ENCODE results near the gene USB1.

Gene USB1

GRCh38 chr16:57966986-57967385 lies 34.2 kb upstream of the USB1 start:
- in situ Hi-C loops (cut with HindIII; ENCODE audit: low sequenced_read_pairs), result no loop called here

GRCh38 chr16:57967916-57968315 lies 33.3 kb upstream of the USB1 start:
- in situ Hi-C loops (cut with HindIII; ENCODE audit: low sequenced_read_pairs), result no loop called here
- H3K4me3 ChIP-seq (ENCODE audit: low read depth, low read length), result no peak overlapping the region
- no peak for DNase-seq (ENCODE audit: low read depth, low spot score)
- TF ChIP-seq CTCF (IDR thresholded peaks at IDR 0.05; ENCODE audit: low read depth, low read length), result no peak

More at GRCh38 chr16:57966986-57967385, 34.2 kb upstream of the USB1 start:
- no peak for TF ChIP-seq CTCF (IDR thresholded peaks at IDR 0.05; ENCODE audit: low read depth, low read length)
- DNase-seq (ENCODE audit: low read depth, low spot score), result no peak
- H3K4me3 ChIP-seq (ENCODE audit: low read depth, low read length), result no peak overlapping the region

GRCh38 chr16:57969451-57970123 lies 31.6 kb upstream of the USB1 start:
- no peak for TF ChIP-seq CTCF (IDR thresholded peaks at IDR 0.05; ENCODE audit: low read depth, low read length)
- in situ Hi-C loops (cut with HindIII; ENCODE audit: low sequenced_read_pairs), result no loop called here
- no peak overlapping the region for H3K4me3 ChIP-seq (ENCODE audit: low read depth, low read length)
- no peak for DNase-seq (ENCODE audit: low read depth, low spot score)

- DNase-seq (ENCODE audit: low read depth, low spot score), result no peak
- TF ChIP-seq CTCF (IDR thresholded peaks at IDR 0.05; ENCODE audit: low read depth, low read length), result no peak
- no peak overlapping the region for H3K4me3 ChIP-seq (ENCODE audit: low read depth, low read length)
- in situ Hi-C loops (cut with HindIII; ENCODE audit: low sequenced_read_pairs), result no loop called here
Observed at GRCh38 chr16:57970319-57970718, 30.9 kb upstream of the USB1 start.

GRCh38 chr16:57970970-57971369 lies 30.2 kb upstream of the USB1 start, which contains the start of gene CNGB1:
TSS of gene CNGB1 (minus strand) at chr16:57971128. CDS start at chr16:57967286, 3,842 bp downstream.
- TF ChIP-seq CTCF (IDR thresholded peaks at IDR 0.05; ENCODE audit: low read depth, low read length), result no peak
- in situ Hi-C loops (cut with HindIII; ENCODE audit: low sequenced_read_pairs), result no loop called here

GRCh38 chr16:57971848-57972247 lies 29.4 kb upstream of the USB1 start:
- in situ Hi-C loops (cut with HindIII; ENCODE audit: low sequenced_read_pairs), result no loop called here

More at GRCh38 chr16:57970970-57971369, 30.2 kb upstream of the USB1 start, which contains the start of gene CNGB1:
- H3K4me3 ChIP-seq (ENCODE audit: low read depth, low read length), result no peak within 1 kb of the TSS
- no peak for DNase-seq (ENCODE audit: low read depth, low spot score)

More at GRCh38 chr16:57971848-57972247, 29.4 kb upstream of the USB1 start:
- no peak overlapping the region for H3K4me3 ChIP-seq (ENCODE audit: low read depth, low read length)
- no peak for DNase-seq (ENCODE audit: low read depth, low spot score)
- TF ChIP-seq CTCF (IDR thresholded peaks at IDR 0.05; ENCODE audit: low read depth, low read length), result no peak
